CD4-positive, alpha-beta T cell treated with Interleukin-17A for 1 hour (primary cell): ENCODE results near the gene SLC16A14.

Experiments used
- DNase-seq: peaks from one replicate; pipeline ENCODE4 v3.0.0-alpha.2; 2020

The SLC16A14 gene

DNA sequence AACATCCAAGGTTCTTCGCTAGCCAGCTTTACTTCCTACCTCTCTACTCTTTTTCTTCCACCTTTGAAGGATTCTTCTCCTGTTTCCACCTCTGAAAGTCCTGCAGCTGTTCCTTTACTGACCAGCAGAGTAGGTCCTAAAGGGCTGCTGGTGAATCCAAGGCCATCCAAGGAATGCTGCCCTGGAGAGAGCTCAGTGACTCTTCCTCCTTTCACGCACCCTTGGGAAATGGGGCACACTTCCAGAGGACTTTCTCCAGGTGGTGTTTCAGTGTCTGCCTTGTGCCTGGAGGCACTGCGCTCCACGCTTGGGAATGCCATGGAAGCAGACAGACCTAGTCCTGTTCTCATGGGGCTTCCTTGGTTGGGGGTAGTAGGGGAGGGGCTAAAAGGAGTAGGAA, 45.4 kb downstream of the SLC16A14 start:
- no peak for DNase-seq

GRCh38 chr2:230019742-230020141, 49.0 kb downstream of the SLC16A14 start:
- DNase-seq = no peak

DNA sequence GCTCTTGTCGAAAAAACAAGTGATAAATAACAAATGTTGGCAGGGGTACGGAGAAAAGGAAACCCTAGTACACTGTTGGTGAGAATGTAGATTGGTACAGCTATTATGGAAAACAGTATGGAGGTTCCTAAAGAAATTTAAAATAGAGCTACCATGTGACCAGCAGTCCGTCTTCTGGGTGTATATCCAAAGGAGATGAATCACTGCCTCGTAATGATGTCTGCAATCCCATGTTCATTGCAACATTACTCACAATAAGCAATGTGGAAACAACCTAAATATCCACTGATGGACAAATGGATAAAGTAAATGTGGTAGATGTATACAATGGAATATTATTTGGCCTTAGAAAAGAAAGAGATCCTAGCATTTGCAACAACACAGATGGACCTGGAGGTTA, 50.6 kb downstream of the SLC16A14 start:
- no peak for DNase-seq

DNA sequence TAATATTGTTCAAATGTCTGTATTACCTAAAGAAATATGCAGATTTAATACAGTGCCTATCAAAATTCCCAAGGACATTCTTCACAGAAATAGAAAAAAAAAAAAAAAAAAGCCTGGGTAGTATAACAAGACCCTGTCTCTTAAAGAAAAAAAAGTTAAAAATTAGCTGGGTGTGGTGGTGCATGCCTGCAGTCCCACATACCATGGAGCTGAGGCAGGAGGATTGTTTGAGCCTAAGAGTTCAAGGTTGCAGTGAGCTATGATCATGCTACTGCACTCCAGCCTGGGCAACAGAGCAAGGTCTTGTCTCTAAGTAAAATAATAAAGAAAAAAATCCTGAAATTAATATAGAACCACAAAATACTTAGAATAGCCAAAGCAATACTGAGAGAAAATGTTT, 51.9 kb downstream of the SLC16A14 start:
- DNase-seq = no peak

GRCh38 chr2:230012267-230012884, 56.3 kb downstream of the SLC16A14 start:
- no peak for DNase-seq

GRCh38 chr2:230011617-230012016, 57.1 kb downstream of the SLC16A14 start:
- no peak for DNase-seq

GRCh38 chr2:230010501-230010900, 58.2 kb downstream of the SLC16A14 start:
- DNase-seq = no peak

DNA sequence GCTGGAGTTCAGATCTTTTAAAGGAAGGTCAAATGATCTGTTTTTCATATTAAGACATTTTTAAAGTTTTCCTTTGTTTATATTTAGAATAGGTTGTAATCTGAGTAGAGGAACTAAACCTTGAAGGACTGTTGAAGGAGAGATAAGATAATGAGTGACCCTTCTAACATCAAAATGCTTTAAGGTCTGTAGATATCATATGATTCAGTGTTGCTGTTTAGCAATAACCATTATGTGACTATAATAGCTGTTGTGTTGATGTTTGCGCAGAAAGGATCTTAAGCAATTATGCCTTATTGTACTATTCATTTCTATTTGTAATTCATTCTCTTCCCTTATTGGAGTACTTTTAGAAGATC, 60.0 kb downstream of the SLC16A14 start:
- no peak for DNase-seq

GRCh38 chr2:230007931-230008707, 60.6 kb downstream of the SLC16A14 start:
- peak; percentile 77 for DNase-seq

- no peak for DNase-seq
Measured at GRCh38 chr2:230000118-230000841, 68.4 kb downstream of the SLC16A14 start.

GRCh38 chr2:229997565-229997964, 71.2 kb downstream of the SLC16A14 start:
- no peak for DNase-seq

- no peak for DNase-seq
Measured at GRCh38 chr2:229996320-229996719, 72.4 kb downstream of the SLC16A14 start.

DNA sequence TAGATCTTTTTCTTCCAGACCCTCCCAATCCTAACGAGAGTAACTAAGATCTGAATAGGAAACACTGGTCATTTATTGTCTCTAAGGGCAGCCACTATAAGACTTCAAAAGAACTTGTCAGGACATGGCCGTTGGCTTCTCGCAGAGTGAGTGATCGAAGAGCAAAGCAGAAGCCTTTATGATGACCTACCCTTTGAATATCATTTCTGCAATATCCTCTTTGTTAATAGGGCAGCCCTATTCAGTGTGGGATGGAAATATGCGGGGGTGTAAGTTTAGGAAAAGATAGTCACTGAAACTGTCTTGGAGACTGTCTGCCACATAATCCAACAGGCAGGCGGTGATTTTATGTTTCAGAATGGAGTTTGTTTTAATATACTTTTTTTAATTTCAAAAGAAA, 75.5 kb downstream of the SLC16A14 start:
- DNase-seq = no peak
